D341Med (cell line): ENCODE results near the gene MAP7D1.

Source experiments
- DNase-seq: peaks from one replicate; pipeline ENCODE4 v3.0.0; 2012; ENCODE audit warnings: low spot score

The MAP7D1 gene

DNA sequence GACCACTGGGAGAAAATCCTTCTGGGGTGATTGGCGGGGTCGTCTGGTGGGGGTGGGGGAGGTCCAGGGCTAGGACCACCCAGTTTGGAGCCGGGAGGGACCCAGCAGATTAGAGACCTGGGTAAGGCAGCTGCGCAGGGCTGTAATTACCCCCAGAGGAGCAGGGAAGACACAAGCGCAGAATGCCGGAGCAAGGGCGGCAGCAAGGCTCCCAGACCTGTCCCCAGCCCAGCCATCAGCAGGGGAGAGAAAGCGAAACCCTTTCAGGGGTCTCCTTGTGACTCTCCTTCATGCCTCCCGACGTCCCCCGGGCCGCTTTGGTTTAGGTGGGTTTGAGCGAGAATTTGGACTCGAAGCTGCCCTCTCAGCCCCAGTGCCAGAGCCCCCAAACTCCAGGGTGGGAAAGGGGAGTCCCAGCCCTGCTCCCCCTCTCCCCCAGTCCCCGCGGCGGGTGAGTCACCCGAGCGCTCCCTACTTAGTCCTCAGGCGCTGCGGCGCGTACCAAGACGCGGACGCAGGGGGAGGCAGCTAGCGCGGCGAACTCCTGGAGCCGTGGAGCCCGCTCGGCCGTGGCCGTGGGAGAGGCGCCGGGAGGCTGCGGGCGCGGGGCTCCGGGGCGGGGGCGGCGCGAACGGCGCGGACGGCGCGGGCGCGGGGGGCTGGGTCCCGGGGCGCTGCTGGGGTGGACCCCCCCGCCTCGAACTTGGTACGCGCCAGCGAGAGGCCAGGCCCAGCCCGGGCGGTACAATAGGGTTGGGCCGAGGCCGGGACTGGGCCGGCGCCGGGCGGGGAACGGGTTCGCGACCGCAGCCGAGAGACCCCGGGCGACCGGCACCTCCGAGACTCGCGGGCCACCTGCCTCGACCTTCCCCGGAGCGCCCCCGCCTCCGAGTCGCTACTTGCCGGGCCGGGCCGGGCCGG lies at the start of gene MAP7D1:
MAP7D1 (plus strand) TSS at position 753 of the 921 bp plus-strand sequence. CDS start 258 bp downstream, outside the sequence.
- peak; percentile 88 for DNase-seq

GRCh38 chr1:36106269-36106668 lies 49.7 kb upstream of the MAP7D1 start:
- DNase-seq = no peak

GRCh38 chr1:36107394-36107793 lies 48.6 kb upstream of the MAP7D1 start:
- no peak for DNase-seq

DNA sequence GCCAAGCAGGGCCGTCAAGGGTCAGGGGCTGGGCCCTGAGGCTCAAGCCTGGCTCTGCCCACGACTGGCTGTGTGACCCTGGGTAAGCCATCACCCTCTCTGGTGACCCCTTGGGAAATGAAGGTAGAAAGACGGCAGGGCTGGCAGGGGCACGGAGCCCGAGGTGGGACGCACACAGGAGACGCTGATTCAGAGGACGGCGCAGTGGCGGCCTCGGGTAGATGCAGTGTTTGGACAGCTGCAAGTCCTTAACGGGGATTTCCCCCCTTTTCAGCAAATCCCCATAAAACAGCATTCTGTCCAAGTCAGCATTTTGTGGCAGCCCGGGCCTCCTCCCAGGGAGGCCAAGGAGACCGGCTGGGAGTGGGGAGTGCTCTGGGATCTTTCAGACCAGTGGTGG lies 47.6 kb upstream of the MAP7D1 start:
- no peak for DNase-seq

DNA sequence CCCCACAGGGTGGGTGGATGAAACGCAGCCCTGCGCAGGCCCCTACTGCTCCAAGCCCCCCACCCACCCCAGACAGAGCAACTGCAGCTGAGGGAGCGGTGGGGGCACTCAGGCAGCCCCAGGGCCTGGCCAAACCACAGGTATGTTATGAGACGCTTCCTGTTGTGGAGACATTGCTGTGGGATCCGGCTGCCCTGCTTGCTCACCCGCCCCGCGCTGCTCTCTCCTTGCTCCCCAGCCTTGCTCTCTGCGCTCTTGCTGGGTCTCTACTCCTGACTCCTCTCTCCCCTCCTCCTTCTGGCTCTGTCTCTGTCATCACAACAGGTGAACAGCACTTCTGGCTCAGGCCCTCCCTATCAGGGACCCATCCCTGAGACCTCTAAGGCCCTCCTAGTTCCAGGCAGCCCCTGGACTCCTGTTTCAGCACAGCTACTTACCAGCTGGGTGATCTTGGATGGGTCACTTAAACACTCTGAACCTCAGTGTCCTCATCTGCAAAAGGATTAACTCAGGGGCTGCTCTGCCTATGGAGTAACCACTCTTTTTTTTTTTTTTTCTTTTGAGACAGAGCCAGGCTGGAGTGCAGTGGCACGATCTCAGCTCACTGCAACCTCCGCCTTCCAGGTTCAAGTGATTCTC lies 46.8 kb upstream of the MAP7D1 start:
- DNase-seq = no peak

GRCh38 chr1:36111151-36111550 lies 44.8 kb upstream of the MAP7D1 start:
- no peak for DNase-seq

GRCh38 chr1:36112823-36113222 lies 43.1 kb upstream of the MAP7D1 start:
- DNase-seq = no peak

GRCh38 chr1:36114371-36114770 lies 41.6 kb upstream of the MAP7D1 start:
- no peak for DNase-seq

- no peak for DNase-seq
Measured at GRCh38 chr1:36115200-36115669, 40.7 kb upstream of the MAP7D1 start.

DNA sequence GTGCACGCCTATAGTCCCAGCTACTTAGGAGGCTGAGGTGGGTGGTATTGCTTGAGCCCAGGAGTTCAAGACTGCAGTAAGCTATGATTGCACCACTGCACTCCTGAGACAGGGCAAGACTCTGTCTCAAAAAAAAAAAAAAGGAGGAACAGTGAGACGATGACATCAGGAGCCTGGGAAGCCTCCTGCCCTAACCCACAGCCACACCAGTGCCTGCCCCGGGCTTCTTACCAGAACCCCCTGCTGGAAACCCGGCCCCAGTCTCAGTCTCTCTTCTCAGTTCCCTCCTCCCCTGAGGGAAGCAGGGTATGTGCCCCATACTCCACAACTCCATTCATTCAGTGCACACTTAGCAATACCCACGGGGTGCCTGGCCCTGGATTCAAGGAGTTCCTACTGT lies 40.0 kb upstream of the MAP7D1 start:
- DNase-seq = no peak

GRCh38 chr1:36116901-36117300 lies 39.1 kb upstream of the MAP7D1 start:
- DNase-seq = no peak

DNA sequence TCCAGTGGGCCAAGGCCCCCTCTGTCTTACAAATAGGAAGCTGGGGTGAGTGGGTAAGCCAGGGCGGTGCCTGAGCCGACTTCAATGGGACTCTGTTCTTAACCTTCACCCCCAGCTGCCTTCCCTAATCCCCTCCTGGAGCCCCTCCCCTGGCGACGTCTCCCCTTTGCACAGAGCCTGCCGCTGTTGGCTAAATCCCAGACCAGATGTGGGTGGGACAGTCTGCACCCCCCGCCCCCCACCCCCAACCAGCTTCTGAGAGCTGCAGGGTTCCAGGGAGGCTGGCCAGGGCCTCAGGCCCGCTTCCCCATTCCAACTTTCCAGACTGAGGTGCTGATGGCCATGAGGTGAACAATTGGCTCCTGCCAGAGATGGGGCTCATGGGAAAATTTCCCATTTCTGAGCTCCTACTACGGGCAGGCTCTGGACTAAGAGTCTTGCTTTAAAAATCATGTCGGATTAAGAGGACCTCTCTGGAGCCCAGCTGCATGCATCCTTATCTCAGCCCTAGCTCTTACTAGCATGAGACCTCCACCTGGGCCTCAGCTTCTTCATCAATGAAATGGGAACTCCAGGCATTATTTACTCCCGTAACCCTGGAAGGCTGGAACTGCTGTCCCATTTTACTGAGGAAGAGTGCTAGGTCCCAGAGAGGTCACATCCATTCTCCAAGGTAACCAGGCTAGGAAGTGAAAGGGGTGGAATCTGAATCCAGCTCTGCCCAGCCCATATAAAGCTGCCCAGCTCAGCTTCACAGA lies 37.3 kb upstream of the MAP7D1 start:
- no peak for DNase-seq

DNA sequence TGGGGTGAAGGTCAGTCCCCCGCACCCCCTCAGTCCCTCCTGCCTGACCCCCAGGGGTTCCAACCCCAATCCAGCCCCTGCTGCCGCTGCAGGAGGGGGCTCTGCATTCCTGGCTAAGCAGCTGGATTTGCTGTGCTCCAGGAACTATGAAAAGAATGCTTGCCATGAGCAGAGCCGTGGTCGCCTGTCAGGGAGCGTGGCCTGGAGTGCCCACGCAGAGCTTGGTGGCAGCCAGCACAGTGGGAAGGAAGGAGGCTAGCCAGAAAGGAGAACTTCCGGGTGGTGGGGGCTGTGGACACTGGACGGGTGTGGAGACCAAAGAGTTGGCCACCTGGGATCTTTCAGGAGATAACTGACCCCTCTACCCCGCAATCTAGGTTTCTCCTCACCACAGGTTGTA lies 36.5 kb upstream of the MAP7D1 start:
- no peak for DNase-seq

GRCh38 chr1:36122062-36123030 lies 33.6 kb upstream of the MAP7D1 start:
- no peak for DNase-seq

DNA sequence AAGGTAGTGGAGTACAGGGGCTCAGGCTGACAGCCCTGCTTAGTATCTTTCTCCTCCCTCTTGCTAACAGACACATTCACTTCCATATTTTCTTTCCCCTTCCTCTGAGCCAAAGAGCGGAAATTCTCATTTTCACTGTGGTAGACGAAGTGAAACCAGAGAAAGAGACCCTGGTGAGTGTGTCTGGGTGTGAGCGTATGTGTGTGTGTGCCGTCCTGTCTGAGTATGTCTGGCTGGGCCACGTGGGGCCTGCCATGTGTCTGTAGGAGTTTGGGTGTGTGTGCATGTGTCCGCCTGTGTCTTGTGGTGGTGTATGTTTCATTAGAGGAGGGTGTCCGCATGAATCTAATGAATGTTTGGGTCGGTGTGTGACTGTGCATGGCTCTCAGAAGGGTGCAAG lies 32.6 kb upstream of the MAP7D1 start:
- no peak for DNase-seq

DNA sequence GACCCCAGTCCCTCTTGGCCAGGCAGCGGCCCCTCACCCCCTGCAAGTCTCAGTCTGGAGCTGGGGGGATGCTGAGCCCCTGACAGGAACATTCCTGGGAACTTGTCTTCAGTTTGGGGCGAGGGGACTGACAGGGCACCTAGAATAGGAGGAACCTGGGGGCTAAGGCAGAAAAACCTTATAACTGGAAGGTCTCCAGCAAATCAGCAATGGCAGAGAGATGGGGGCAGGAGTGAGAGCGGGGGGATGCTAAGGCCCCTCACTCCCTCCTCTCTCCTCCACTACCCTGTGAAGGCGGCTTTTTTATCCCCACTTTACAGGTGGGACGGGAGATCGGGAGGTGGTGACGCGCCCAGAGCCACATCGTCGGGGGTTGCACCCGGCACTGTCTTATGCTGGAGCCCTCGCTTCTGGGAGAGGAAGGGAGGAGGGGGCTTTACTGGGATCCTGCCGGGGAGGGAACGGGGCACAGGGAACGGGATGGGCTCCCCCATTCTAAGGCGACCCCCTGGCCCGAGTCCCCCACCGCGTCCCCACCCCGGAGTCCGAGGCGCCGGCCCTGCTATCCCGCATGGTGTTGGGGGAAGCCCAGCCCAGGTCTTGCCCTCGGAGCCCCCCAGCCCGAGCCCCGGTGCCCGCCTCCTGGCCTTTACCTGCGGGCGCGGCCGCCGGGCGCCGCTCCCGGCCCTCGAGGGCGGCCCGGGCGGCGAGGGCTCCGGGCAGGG lies 31.4 kb upstream of the MAP7D1 start:
- no peak for DNase-seq

DNA sequence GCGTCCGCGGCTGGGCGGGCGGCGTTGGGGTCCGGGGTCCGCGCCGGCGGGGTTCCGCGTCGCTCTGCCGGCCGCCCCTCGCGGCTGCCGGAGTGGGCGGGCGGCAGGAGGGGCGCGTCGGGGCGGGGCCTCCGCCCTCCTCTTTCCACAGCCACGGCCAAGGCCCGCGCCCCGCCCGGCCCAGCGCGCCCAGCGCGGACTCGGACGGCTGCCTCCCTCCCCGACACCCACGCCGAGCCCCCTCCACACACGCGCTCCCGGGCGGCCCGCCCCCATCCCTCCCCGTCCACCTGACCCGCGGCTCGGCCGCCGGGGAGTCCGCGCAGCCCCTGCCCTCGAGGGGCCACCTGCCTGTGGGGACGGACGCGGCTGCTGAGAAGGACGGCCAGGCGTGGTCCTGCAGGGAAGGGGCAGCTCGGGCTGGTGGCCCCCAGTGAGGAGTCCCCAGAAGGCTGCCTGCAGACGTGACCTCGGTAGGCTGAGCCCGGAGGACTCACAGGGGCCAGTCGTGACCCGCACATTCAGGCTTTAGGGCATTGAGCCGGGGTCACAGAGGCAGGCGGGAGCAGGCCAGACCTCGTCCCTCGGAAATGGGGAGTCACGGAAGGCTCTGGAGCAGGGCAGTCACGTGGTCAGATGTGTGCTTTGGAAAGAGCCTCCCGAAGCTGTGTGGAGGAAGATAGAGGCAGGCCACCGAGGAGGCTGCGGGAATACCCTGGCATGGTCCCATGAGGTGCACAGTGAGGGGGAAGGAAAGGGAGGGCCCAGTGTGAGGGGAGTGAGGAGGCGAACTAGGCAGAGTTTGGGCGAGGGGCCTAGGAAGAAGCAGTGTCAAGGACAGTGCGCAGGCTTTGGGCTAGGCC lies 30.6 kb upstream of the MAP7D1 start, which contains the start of gene COL8A2:
COL8A2 (minus strand) TSS at position 94 of the 863 bp plus-strand sequence. CDS start 24,980 bp downstream, outside the sequence.
- DNase-seq = peak; percentile 70

GRCh38 chr1:36126005-36126716 lies 29.8 kb upstream of the MAP7D1 start:
- DNase-seq = no peak
